K562 (cell line): ENCODE results near the gene MRGPRE. TPM values are rescaled to one million over a fixed set of nuclear protein-coding genes. Genes with fewer than 3 reads are reported as not detected.
A peak's percentile ranks its signal among the peaks of the same experiment; 100 is the strongest.

Source experiments
- ATAC-seq: fragments of 200-7000 bp; cut with Tn5 transposase; 3 replicates; pipeline ENCODE4 v1.9.1; 2020; ENCODE audit warnings: moderate library complexity
- BruUV-seq: library from RNA; stranded (reverse); fragments of 400-500 nt; replicated peaks from 2 replicates; lab custom pipeline; 2021; lab: Mats Ljungman, UMichigan
- CTCF ChIA-PET: fragments of 300-600 bp; formaldehyde crosslinking; extraction: SDS; loops from one replicate; lab custom pipeline; 2021; ENCODE audit warnings: low intra/inter-chr PET ratio; lab: Yijun Ruan, JAX
- POLR2A ChIA-PET: fragments of 300-600, 350-650 bp; sonication (Branson Sonifier 250); formaldehyde crosslinking; extraction: SDS; loops from one replicate; lab custom pipeline; 2021; ENCODE audit warnings: antibody characterized with exemption, inconsistent platforms; lab: Yijun Ruan, JAX
- DNase-seq, 4 experiments: peaks; one replicate each; pipeline versions ENCODE4 v3.0.0 to v3.0.0-alpha.2; 2011 to 2018; ENCODE audit warnings: low spot score in 3 of 4, mixed read lengths in 3 of 4; ENCODE audit errors: extremely low read depth in 1 of 4
- FAIRE-seq: peaks from 2 replicates; lab custom pipeline; 2011; peaks lifted over from hg19 to GRCh38; lab: Jason Lieb, UNC
- H2AFZ ChIP-seq: 2 replicates; pipeline ENCODE4 v1.6.0; 2011; ENCODE audit warnings: low read depth, low read length, control low read depth, inconsistent platforms
- H3K27ac ChIP-seq: fragments of 200-600 bp; 3 replicates; pipeline ENCODE4 v1.8.0; 2011; ENCODE audit warnings: low read depth, mild to moderate bottlenecking, control low read depth, inconsistent platforms, low read length, moderate library complexity, mixed read lengths; ENCODE audit errors: extremely low read depth
- H3K27me3 ChIP-seq, 2 experiments: fragments of 300-600 bp in 1 of 2; 2 replicates in 1 of 2; 3 replicates in 1 of 2; pipeline versions ENCODE4 v1.6.0 to v1.8.0; 2011; ENCODE audit warnings: inconsistent platforms in 2 of 2, low read length in 2 of 2, mild to moderate bottlenecking in 1 of 2, mixed read lengths in 1 of 2, moderate library complexity in 1 of 2; ENCODE audit not compliant: control insufficient read depth in 2 of 2, insufficient read depth in 2 of 2
- H3K36me3 ChIP-seq: fragments of 300-600 bp; 3 replicates; pipeline ENCODE4 v1.8.0; 2011; ENCODE audit warnings: mild to moderate bottlenecking, low read length, inconsistent platforms; ENCODE audit not compliant: control insufficient read depth, insufficient read depth
- H3K4me1 ChIP-seq, 2 experiments: fragments of 200-600 bp in 1 of 2; replicated peaks in 1 of 2; 2 replicates in 1 of 2; 3 replicates in 1 of 2; pipeline versions ENCODE4 v1.5.1 to v1.8.0; 2011; ENCODE audit warnings: inconsistent platforms in 2 of 2, low read length in 2 of 2, mild to moderate bottlenecking in 1 of 2, mixed read lengths in 1 of 2, moderate library complexity in 1 of 2; ENCODE audit not compliant: control insufficient read depth in 2 of 2, insufficient read depth in 2 of 2
- H3K4me2 ChIP-seq: 2 replicates; pipeline ENCODE4 v1.6.1; 2011; ENCODE audit warnings: low read length, control low read depth, inconsistent platforms, mixed read lengths; ENCODE audit not compliant: insufficient read depth
- H3K4me3 ChIP-seq: fragments of 200-600 bp; sonication (generic), shearing (Covaris generic); 2 replicates; pipeline ENCODE4 v1.5.1; 2016; ENCODE audit warnings: control low read depth, inconsistent platforms
- H3K79me2 ChIP-seq: fragments of 200-600 bp; 3 replicates; pipeline ENCODE4 v1.8.0; 2011; ENCODE audit warnings: low read length, inconsistent platforms; ENCODE audit not compliant: control insufficient read depth, insufficient read depth
- H3K9ac ChIP-seq, 2 experiments: 2 replicates each; pipeline versions ENCODE4 v1.6.0 to v1.6.1; 2011; ENCODE audit warnings: low read depth in 2 of 2, low read length in 2 of 2, control low read depth in 1 of 2, inconsistent platforms in 1 of 2, mild to moderate bottlenecking in 1 of 2, mixed read lengths in 1 of 2; ENCODE audit not compliant: insufficient read depth in 1 of 2
- H3K9me1 ChIP-seq: one replicate; pipeline ENCODE4 v1.6.0; 2011; ENCODE audit warnings: inconsistent platforms, mild to moderate bottlenecking, low read length, moderate library complexity; ENCODE audit not compliant: control insufficient read depth, insufficient read depth
- H3K9me3 ChIP-seq: replicated peaks from 2 replicates; pipeline ENCODE4 v1.5.1; 2011; ENCODE audit warnings: low read depth, low read length, inconsistent platforms; ENCODE audit not compliant: control insufficient read depth, insufficient read depth
- H4K20me1 ChIP-seq: replicated peaks from 2 replicates; pipeline ENCODE4 v1.6.1; 2011; ENCODE audit warnings: low read length, inconsistent platforms, mixed read lengths; ENCODE audit not compliant: control insufficient read depth, insufficient read depth
- E2F4 ChIP-seq: sonication (generic); formaldehyde crosslinking; IDR thresholded peaks from 2 replicates; pipeline ENCODE4 v1.8.0; 2022; ENCODE audit warnings: mild to moderate bottlenecking, low read depth, missing genetic modification reagents
- EGR1 ChIP-seq: fragments of 450-650 bp; conservative IDR thresholded peaks from 2 replicates; pipeline ENCODE4 v1.6.1; 2017; ENCODE audit warnings: mild to moderate bottlenecking
- GMEB1 ChIP-seq: fragments of 250-450 bp; sonication (Bioruptor Pico); IDR thresholded peaks from 2 replicates; pipeline ENCODE4 v1.4.0; 2020; ENCODE audit warnings: mild to moderate bottlenecking
- KAT2B ChIP-seq: IDR thresholded peaks from one replicate; pipeline ENCODE4 v1.6.1; 2012; ENCODE audit warnings: low read depth, mild to moderate bottlenecking, control low read depth, inconsistent platforms, low read length, moderate library complexity
- NCOA4 ChIP-seq: fragments of 450-650 bp; IDR thresholded peaks from 2 replicates; pipeline ENCODE4 v1.6.1; 2018; ENCODE audit warnings: mild to moderate bottlenecking; ENCODE audit not compliant: partially characterized antibody
- NONO ChIP-seq, 2 experiments: fragments of 200-400 bp in 1 of 2; fragments of 450-650 bp in 1 of 2; formaldehyde crosslinking in 1 of 2; IDR thresholded peaks; 2 replicates each; pipeline ENCODE4 v1.6.1; 2017; ENCODE audit warnings: low read depth in 2 of 2, mild to moderate bottlenecking in 2 of 2, moderate library complexity in 2 of 2, low read length in 1 of 2
- SMAD1 ChIP-seq: fragments of 150-350 bp; IDR thresholded peaks from 2 replicates; pipeline ENCODE4 v1.6.1; 2014; ENCODE audit warnings: low read length, low read depth; ENCODE audit not compliant: partially characterized antibody
- SRSF9 ChIP-seq: fragments of 200-400 bp; formaldehyde crosslinking; IDR thresholded peaks from 2 replicates; pipeline ENCODE4 v1.6.1; 2017; ENCODE audit warnings: low read depth, low read length, borderline replicate concordance
- ZNF140 ChIP-seq: fragments of 250-450 bp; sonication (Bioruptor Pico); IDR thresholded peaks from 2 replicates; pipeline ENCODE4 v1.8.0; 2021; ENCODE audit warnings: moderate library complexity, mild to moderate bottlenecking, inconsistent platforms
- ZNF407 ChIP-seq: fragments of 450-650 bp; IDR thresholded peaks from 2 replicates; pipeline ENCODE4 v1.6.1; 2016; ENCODE audit warnings: low read depth
- ZNF41 ChIP-seq: fragments of 250-450 bp; sonication (Bioruptor Pico); conservative IDR thresholded peaks from 2 replicates; pipeline ENCODE4 v1.4.0; 2020; ENCODE audit warnings: mild to moderate bottlenecking
- ZNF707 ChIP-seq: fragments of 250-450 bp; sonication (Bioruptor Pico); conservative IDR thresholded peaks from 2 replicates; pipeline ENCODE4 v1.8.0; 2022; ENCODE audit warnings: inconsistent platforms, mild to moderate bottlenecking, moderate library complexity
- WGBS: fragments of 100-300 bp; shearing (Covaris generic); methylation state at CpG from one replicate; pipeline ENCODE4 v1.1.6; 2016; ENCODE audit warnings: low coverage, mixed read lengths; ENCODE audit not compliant: insufficient coverage; ENCODE audit errors: missing lambda C conversion rate; 5-methylcytosine and 5-hydroxymethylcytosine counted together
- in situ Hi-C: fragments of 300-500 bp; cut with MboI; formaldehyde crosslinking; loops from 4 replicates; pipeline ENCODE4 v1.15.0; 2018; ENCODE audit warnings: inconsistent platforms, mixed read lengths
- intact Hi-C: fragments of 100-400 bp; cut with micrococcal nuclease; formaldehyde crosslinking; loops from 2 replicates; pipeline ENCODE4 v1.14.2; 2022
- polyA plus RNA-seq, 8 experiments: library from polyadenylated mRNA; depleted of rRNA in 4 of 8; stranded (reverse) in 5 of 8; unstranded in 3 of 8; fragments of >200 nt; fragmentation: Nextera tagmentation in 2 of 8; fragmentation: Illumina TruSeq in 1 of 8; extraction: Ambion mirVana in 2 of 8; extraction: Trizol in 1 of 8; gene quantifications; 2 replicates each; pipeline versions ENCODE4 v1.2.1 to v1.2.3, GENCODE V29; 2011 to 2014; ENCODE audit warnings: inconsistent platforms in 1 of 8, missing spikeins in 1 of 8
- total RNA-seq, 7 experiments: library from RNA; depleted of rRNA in 6 of 7; stranded (reverse); fragments of >200 nt in 6 of 7; fragmentation: Illumina TruSeq in 2 of 7; extraction: Trizol in 2 of 7; gene quantifications; 2 replicates each; pipeline versions ENCODE4 v1.2.1 to v1.2.3, GENCODE V29; 2011 to 2021; ENCODE audit warnings: low replicate concordance in 1 of 7

MRGPRE gene
- total and polyA plus RNA-seq, 9 of the 15 experiments (the other 6 are each of a cell fraction or from before 2014, with no cell fraction given), result not detected

- in situ Hi-C loops, result no loop called here
- TF ChIP-seq KAT2B, result no peak
- no peak for TF ChIP-seq E2F4
- no peak for TF ChIP-seq SRSF9
- TF ChIP-seq NONO (IDR thresholded peaks at IDR 0.05; ENCODE audit: low read depth in 2 of 2, low read length in 1 of 2), result no peak
- TF ChIP-seq ZNF41 (CRISPR knock-in tag), result no peak
- TF ChIP-seq EGR1, result no peak
- TF ChIP-seq SMAD1, result no peak
- no peak for TF ChIP-seq NCOA4
- TF ChIP-seq ZNF707 (CRISPR knock-in tag), result no peak
- no peak for TF ChIP-seq GMEB1 (CRISPR knock-in tag)
- no peak for TF ChIP-seq ZNF407
- no peak for TF ChIP-seq ZNF140 (CRISPR knock-in tag)
These were observed 41.6 kb downstream of the MRGPRE start for GRCh38 chr11:3190600-3190999.

More at GRCh38 chr11:3190600-3190999, 41.6 kb downstream of the MRGPRE start:
- no peaks in the 10 kb centered on the region for H4K20me1 ChIP-seq
- H3K9me3 ChIP-seq, result no peaks in the 10 kb centered on the region
- FAIRE-seq, result no peak
- no peaks in the 10 kb centered on the region for H3K27me3 ChIP-seq
- BruUV-seq, result no TSS peak
- H3K9me1 ChIP-seq, result no peaks in the 10 kb centered on the region
- no peak overlapping the region for H2AFZ ChIP-seq
- no peak for ATAC-seq
- peaks cover 0 to 35% of the 10 kb centered on the region in 2 experiments; a peak in 3 of 5 replicates for H3K4me1 ChIP-seq
- POLR2A ChIA-PET, result interaction anchor here (0.6 to 0.8 kb wide), 2 partner anchors 9 to 148 kb away, joined by 3 to 4 read pairs; no protein-coding TSS in a partner anchor
- 49% methylated on average over 6 of the region's 6 CpGs for WGBS
- DNase-seq, result no peak
- intact Hi-C loops, result no loop called here
- H3K4me2 ChIP-seq, result no peak overlapping the region
- H3K9ac ChIP-seq, result 0 out of 4 replicates have a peak overlapping the region, but pooled peaks of 1 of the 2 experiments have one; percentile 38
- no peaks in the 10 kb centered on the region for H3K79me2 ChIP-seq
- CTCF ChIA-PET, result no interaction called here
- no peak overlapping the region for H3K4me3 ChIP-seq
- H3K27ac ChIP-seq, result no peak overlapping the region
- no peaks in the 10 kb centered on the region for H3K36me3 ChIP-seq
